NK-92 (cell line): ENCODE measurements around the gene TM9SF2.
A peak's percentile ranks its signal among the peaks of the same experiment; 100 is the strongest.

Experiments used
- DNase-seq: peaks from one replicate; lab custom pipeline; 2025; ENCODE audit not compliant: unreplicated experiment; lab: John Stamatoyannopoulos, UW

The TM9SF2 gene

DNA sequence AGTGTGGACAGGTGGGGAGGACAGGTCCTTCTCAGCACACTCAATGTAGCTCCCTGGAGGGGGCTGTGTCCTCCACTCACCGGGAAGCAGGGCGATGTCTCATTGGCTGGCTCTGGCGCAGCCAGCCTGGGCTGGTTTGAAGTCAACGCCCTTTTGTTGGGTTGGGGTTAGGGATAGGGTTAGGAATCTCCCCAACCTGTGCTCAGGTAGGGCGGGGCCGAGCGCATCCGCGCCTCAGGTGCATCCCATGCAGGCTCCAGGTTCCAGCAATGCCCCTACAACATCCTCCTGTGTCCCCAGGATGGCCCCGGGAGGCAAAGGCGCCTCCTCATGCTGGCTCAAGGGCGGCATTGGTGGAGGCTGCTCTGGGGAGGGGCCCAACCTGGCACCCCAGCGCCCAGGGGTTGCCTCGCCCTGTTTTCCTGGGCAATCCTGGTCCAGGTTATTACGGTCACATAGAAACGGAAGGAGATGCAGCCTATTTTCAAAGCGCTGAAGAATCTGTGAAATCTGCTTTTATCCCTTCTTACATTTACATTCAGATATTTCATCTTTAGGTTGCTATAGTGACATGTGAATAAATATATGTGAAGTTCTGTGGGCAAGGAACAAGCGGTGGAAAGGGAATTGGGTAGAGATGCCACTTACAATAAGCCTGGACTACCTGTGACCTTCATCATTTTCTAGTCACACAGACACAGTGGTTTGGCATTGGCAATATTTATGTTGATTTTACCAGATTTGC lies 74.3 kb downstream of the TM9SF2 start:
- no peak for DNase-seq

GRCh38 chr13:99577934-99578917 lies 77.0 kb downstream of the TM9SF2 start:
- no peak for DNase-seq

GRCh38 chr13:99580500-99581268 lies 79.4 kb downstream of the TM9SF2 start:
- DNase-seq = no peak

GRCh38 chr13:99582511-99582910 lies 81.2 kb downstream of the TM9SF2 start:
- no peak for DNase-seq

GRCh38 chr13:99585609-99586008 lies 84.3 kb downstream of the TM9SF2 start:
- DNase-seq = no peak

DNA sequence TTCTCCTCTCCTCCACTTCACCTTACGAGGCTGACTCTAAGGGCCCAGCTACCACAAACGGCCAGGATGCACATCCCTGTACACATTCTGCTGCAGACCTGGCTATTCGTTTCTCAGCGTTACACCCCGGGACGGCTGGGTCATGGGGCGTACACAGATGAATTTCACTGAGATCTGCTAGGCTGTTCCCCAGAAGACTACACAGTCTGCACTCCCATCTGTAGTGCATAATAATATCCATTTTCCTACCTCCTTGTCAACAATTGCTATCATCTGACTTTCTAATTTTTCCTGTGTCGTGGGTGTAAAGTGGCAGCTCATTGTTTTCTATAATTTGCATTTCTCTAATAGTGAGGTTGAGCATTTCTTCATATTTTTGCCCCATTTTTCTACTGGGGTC lies 85.7 kb downstream of the TM9SF2 start:
- DNase-seq = no peak

DNA sequence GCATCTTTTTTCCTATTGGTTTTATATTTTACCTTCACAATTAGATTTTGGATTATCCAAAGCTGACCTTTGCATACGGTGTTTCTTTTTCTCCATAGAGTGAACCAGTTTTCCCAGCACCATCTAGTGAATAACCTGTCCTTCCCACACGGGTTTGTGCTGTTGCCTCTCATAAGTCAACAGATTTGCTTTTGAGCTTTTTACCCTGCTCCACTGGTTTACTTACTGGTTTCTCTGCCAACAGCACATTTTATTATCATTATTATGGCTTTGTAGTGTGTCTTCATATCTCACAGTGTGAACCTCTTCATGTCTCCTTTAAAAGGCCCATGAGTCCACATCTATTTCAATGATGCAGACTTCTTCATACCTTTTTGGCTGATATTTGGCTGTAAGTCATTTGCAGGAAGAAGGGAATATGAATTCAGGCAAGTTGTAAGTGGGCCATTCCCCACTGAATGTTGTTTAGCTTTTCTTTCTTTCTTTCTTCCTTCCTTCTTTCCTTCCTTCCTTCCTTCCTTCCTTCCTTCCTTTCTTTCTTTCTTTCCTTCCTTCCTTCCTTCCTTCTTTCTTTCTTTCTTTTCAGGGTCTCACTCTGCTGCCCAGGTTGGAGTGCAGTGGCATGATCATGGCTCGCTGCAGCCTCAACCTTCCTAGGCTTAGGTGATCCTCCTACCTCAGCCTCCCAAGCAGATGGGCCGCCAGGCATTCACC lies 86.8 kb downstream of the TM9SF2 start:
- DNase-seq = no peak

GRCh38 chr13:99589575-99589974 lies 88.3 kb downstream of the TM9SF2 start:
- DNase-seq = no peak

- DNase-seq = no peak
Observed at GRCh38 chr13:99590519-99591011, 89.3 kb downstream of the TM9SF2 start.

DNA sequence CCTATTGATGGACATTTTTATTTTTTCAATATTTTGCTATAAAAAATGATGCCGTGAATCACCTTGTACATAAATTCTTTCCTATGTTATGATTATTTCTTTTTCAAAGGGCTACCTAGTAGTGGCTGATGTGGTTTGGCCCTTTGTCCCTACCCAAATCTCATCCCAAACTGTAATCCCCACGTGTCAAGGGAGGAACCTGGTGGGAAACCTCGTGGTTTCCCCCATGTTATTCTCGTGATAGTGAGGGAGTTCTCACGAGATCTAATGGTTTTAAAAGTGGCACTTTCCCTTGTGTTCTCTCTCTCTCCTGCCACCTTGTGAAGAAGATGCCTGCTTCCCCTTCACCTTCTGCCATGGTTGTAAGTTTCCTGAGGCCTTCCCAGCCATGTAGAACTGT lies 94.9 kb downstream of the TM9SF2 start:
- no peak for DNase-seq

- no peak for DNase-seq
Observed at GRCh38 chr13:99600318-99600717, 99.0 kb downstream of the TM9SF2 start.

DNA sequence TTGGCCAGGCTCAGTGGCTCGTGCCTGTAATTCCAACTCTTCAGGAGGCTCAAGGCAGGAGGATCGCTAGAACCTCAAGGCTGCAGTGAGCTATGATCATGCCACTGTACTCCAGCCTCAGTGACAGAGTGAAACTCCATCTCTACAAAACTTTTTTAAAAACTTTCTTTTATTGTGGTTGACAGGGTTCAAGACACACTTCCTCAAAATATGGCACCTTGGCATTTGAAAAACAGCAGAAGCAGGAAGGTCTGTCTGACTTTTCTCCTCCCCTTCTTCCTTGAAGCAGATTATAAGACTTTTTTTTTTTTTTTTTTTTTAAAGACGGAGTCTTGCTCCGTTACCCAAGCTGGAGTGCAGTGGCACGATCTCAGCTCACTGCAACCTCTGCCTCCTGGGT lies 100.3 kb downstream of the TM9SF2 start:
- DNase-seq = no peak

DNA sequence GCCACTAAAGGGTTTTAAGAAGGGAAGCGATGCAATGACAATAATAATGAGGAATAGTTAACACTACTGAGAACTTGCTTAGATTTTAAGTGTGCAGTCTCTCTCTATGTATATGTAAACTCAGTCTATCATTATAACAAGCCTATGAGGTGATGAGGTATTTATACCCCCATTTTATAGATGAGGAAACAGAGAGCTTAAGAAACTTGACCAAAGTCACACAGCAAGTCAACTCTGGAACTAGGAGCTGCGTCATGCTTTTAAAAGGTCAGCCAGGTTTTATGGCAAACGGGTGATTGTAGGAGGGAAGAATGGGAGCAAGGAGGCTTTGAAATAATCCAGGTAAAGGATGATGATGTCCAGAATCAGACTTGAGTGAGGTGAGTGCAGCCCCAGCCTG lies 103.4 kb downstream of the TM9SF2 start:
- DNase-seq = no peak

DNA sequence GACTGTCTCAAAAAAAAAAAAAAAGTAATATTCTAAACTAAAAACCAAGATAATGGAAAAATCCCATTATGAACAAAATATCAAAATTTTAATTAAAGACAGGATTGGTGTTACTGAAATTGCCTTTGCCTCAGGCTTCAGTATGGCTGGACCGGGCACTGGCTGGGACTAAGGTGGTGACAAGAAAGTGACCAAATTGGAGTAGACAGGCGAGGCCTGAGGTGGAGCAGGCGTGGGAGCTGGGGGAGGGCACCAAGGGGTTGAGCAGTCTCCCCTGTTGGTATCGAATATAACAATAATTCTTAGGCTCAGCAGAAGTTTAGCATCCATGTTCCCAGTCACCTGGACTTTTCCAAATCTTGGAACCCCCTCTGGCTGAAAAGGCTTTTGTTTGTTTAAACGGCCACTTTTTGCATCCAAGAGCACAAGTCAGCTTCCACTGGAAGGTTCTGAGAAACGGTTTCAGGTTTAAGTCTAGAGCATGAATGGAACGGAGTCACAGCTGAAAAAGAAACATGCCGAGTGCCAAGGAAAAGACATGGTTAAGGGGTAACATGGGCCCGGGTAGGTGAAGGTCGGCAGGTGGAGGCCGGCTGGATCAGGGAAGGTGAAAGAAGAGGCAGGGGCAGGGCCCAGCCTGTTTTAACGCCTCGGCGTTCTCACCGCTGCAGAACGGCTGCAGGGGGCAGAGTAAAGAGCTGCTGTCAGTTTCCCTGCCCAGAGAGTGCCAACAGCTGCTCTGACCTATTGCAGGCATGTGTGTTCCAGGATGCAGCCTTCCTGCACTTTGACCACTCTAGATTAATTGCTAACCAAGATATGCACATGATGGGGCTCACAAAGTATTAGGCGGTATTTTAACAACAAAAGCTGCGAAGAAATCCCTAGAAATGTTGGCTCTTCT lies 104.4 kb downstream of the TM9SF2 start:
- no peak for DNase-seq

DNA sequence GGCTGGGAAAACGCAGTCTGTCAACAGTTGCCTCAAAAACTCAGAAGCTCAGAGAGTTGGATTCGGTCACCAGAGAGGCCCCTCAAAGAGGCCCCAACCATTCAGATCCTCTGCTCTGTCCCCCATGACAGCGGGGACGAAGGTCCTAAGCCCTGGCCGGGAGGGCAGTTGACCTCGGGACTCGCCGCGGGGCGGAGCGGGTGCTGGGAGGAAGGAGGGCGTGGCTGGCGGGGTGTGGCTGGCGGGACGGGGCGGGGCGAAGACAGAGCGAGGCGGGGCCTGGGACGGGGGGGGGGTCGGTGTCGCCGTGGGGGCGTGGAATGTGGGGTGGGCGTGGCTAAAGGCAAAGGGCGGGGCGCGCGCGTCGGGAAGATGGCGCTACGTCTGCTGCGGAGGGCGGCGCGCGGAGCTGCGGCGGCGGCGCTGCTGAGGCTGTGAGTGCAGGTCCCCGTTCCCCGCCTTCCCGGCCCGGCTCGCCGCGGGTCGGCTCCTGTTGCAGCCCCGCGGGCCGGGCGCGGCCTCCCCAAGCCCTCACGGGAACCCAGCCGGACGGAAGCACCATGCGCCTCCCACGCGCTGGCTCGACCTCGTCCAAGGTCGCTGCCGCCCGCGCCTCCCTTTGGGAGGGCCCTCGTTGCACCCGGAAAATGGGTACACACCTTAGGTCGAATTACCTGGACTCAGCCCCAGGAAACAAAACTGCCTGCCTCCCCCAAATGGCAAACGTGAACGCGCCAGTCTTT lies 105.2 kb downstream of the TM9SF2 start, which contains the start of gene CLYBL:
TSS of gene CLYBL (plus strand) at position 367 of the 743 bp plus-strand sequence.
- DNase-seq = peak; percentile 41

GRCh38 chr13:99608345-99608744 lies 107.1 kb downstream of the TM9SF2 start:
- no peak for DNase-seq

- no peak for DNase-seq
Observed at GRCh38 chr13:99610702-99611289, 109.5 kb downstream of the TM9SF2 start.
